Activated CD8-positive, alpha-beta T cell treated with anti-CD3 and anti-CD28 coated beads, Interleukin-2, amount 10 ng/mL, durations not matched to agents 7 days and 5 days (primary cell): ENCODE measurements around the gene ENDOU. TPM values are rescaled to one million over a fixed set of nuclear protein-coding genes. Genes with fewer than 3 reads are reported as not detected.

Source experiments
- ATAC-seq: fragments of 150-1000 bp; cut with Tn5 transposase; one replicate; pipeline ENCODE4 v1.10.0; 2021; ENCODE audit warnings: moderate library complexity
- CTCF ChIA-PET: fragments of 350-600 bp; sonication (Branson Sonifier 250); formaldehyde crosslinking; loops from one replicate; lab custom pipeline; 2021; ENCODE audit warnings: antibody characterized with exemption; lab: Charles Lee
- POLR2A ChIA-PET: fragments of 350-600 bp; sonication (Branson Sonifier 250); formaldehyde crosslinking; loops from one replicate; lab custom pipeline; 2021; ENCODE audit warnings: antibody characterized with exemption; lab: Charles Lee
- DNase-seq: peaks from one replicate; pipeline ENCODE4 v3.0.0-alpha.2; 2020
- H3K27ac Mint-ChIP-seq: one replicate; pipeline ENCODE4 v1.8.0; 2021; ENCODE audit warnings: mild to moderate bottlenecking, mixed read lengths
- H3K27me3 Mint-ChIP-seq: one replicate; pipeline ENCODE4 v1.8.0; 2021; ENCODE audit warnings: low read depth, mixed read lengths
- H3K36me3 Mint-ChIP-seq: one replicate; pipeline ENCODE4 v1.8.0; 2021; ENCODE audit warnings: low read depth, mixed read lengths
- H3K4me1 Mint-ChIP-seq: one replicate; pipeline ENCODE4 v1.8.0; 2021; ENCODE audit warnings: low read depth, mixed read lengths
- H3K4me3 Mint-ChIP-seq: one replicate; pipeline ENCODE4 v1.8.0; 2021; ENCODE audit warnings: mild to moderate bottlenecking, mixed read lengths
- H3K9me3 Mint-ChIP-seq: one replicate; pipeline ENCODE4 v1.8.0; 2022; ENCODE audit warnings: mixed read lengths; ENCODE audit not compliant: insufficient read depth
- total RNA-seq, 2 experiments: library from RNA; stranded (reverse); gene quantifications; one replicate each; pipeline ENCODE4 v1.2.3, GENCODE V29; 2021

Gene ENDOU
- total RNA-seq, 2 experiments from 2014 or later: not detected

- no peak overlapping the region for H3K4me3 Mint-ChIP-seq
- no peak overlapping the region for H3K27ac Mint-ChIP-seq
- CTCF ChIA-PET: interaction anchor here (1.0 to 18.4 kb wide), 16 partner anchors 10 to 736 kb away, joined by 3 to 646 read pairs (median 17); partner anchors contain the start of genes ENDOU, RAPGEF3, RPAP3 and TMEM106C
- H3K4me1 Mint-ChIP-seq: peaks cover 28% of the 10 kb centered on the region
- no peaks in the 10 kb centered on the region for H3K36me3 Mint-ChIP-seq
- POLR2A ChIA-PET: interaction anchor here (0.6 to 1.6 kb wide), 2 partner anchors 13 to 25 kb away, joined by 4 to 8 read pairs; no protein-coding TSS in a partner anchor
- no peaks in the 10 kb centered on the region for H3K9me3 Mint-ChIP-seq
- H3K27me3 Mint-ChIP-seq: peaks cover 7% of the 10 kb centered on the region
- no peak for ATAC-seq
- DNase-seq: no peak
Measured at GRCh38 chr12:47768323-47768811, 43.1 kb upstream of the ENDOU start.

GRCh38 chr12:47767216-47767724, 42.0 kb upstream of the ENDOU start:
- Mint-ChIP-seq H3K27ac (no peak overlapping the region), H3K4me3 (no peak overlapping the region), H3K36me3 (no peaks in the 10 kb centered on the region), H3K9me3 (no peaks in the 10 kb centered on the region), H3K4me1 (peaks cover 28% of the 10 kb centered on the region), H3K27me3 (peaks cover 7% of the 10 kb centered on the region)
- ChIA-PET POLR2A (interaction anchor here (1.2 to 1.8 kb wide), 4 partner anchors 9 to 65 kb away, joined by 3 to 8 read pairs (median 6); partner anchors contain the start of gene RAPGEF3), CTCF (interaction anchor here (0.6 to 18.4 kb wide), 35 partner anchors 11 to 735 kb away, joined by 3 to 646 read pairs (median 5); partner anchors contain the start of genes ENDOU, PFKM, RAPGEF3 and RPAP3)
- peak; percentile 85 for DNase-seq
- peak; percentile 87 for ATAC-seq

- Mint-ChIP-seq H3K27me3 (peaks cover 4% of the 10 kb centered on the region), H3K9me3 (no peaks in the 10 kb centered on the region), H3K36me3 (no peaks in the 10 kb centered on the region), H3K27ac (peak overlapping the region; percentile 58), H3K4me3 (peak overlapping the region; percentile 29), H3K4me1 (peaks cover 29% of the 10 kb centered on the region)
- ATAC-seq (peak; percentile 76), DNase-seq (peak; percentile 45)
- POLR2A ChIA-PET: interaction anchor here (0.9 to 1.8 kb wide), 7 partner anchors 9 to 67 kb away, joined by 3 to 8 read pairs (median 4); partner anchors contain the start of gene RAPGEF3
- CTCF ChIA-PET: interaction anchor here (0.6 to 18.4 kb wide), 36 partner anchors 10 to 734 kb away, joined by 3 to 646 read pairs (median 5); partner anchors contain the start of genes ENDOU, PFKM, RAPGEF3 and RPAP3
Measured at GRCh38 chr12:47766502-47767215, 41.4 kb upstream of the ENDOU start.

- CTCF ChIA-PET: interaction anchor here (0.8 to 11.4 kb wide), 6 partner anchors 9 to 48 kb away, joined by 3 to 271 read pairs (median 4); no protein-coding TSS in a partner anchor
- Mint-ChIP-seq H3K4me1 (peaks cover 38% of the 10 kb centered on the region), H3K27ac (no peak overlapping the region), H3K4me3 (no peak overlapping the region), H3K36me3 (no peaks in the 10 kb centered on the region), H3K9me3 (no peaks in the 10 kb centered on the region), H3K27me3 (no peaks in the 10 kb centered on the region)
- POLR2A ChIA-PET: no interaction called here
- no peak for DNase-seq
- no peak for ATAC-seq
Measured at GRCh38 chr12:47763481-47764346, 38.4 kb upstream of the ENDOU start.

GRCh38 chr12:47762850-47763465, 37.7 kb upstream of the ENDOU start:
- Mint-ChIP-seq H3K27me3 (no peaks in the 10 kb centered on the region), H3K4me3 (no peak overlapping the region), H3K9me3 (no peaks in the 10 kb centered on the region), H3K36me3 (no peaks in the 10 kb centered on the region), H3K4me1 (peaks cover 38% of the 10 kb centered on the region), H3K27ac (no peak overlapping the region)
- DNase-seq (no peak), ATAC-seq (no peak)
- CTCF ChIA-PET: interaction anchor here (0.7 to 11.4 kb wide), 7 partner anchors 8 to 74 kb away, joined by 3 to 271 read pairs (median 4); no protein-coding TSS in a partner anchor
- POLR2A ChIA-PET: no interaction called here

- peak within 1 kb of the TSS; percentile 67 for H3K4me3 Mint-ChIP-seq
- H3K27ac Mint-ChIP-seq: no peak within 1 kb of the TSS
- peaks cover 38% of the 10 kb centered on the region for H3K4me1 Mint-ChIP-seq
- peaks cover 4% of the 10 kb centered on the region for H3K27me3 Mint-ChIP-seq
- DNase-seq (peak; percentile 64), ATAC-seq (peak; percentile 86)
- H3K9me3 Mint-ChIP-seq: no peaks in the 10 kb centered on the region
- POLR2A ChIA-PET: interaction anchor here (1.6 kb wide), 1 partner anchor 8 kb away, joined by 5 read pairs; no protein-coding TSS in a partner anchor
- no peaks in the 10 kb centered on the region for H3K36me3 Mint-ChIP-seq
- CTCF ChIA-PET: interaction anchor here (0.7 to 11.4 kb wide), 7 partner anchors 11 to 727 kb away, joined by 3 to 271 read pairs (median 5); partner anchors contain the start of genes ENDOU and SLC48A1
Measured at GRCh38 chr12:47758834-47759690, 33.8 kb upstream of the ENDOU start, which contains the start of gene RAPGEF3. RAPGEF3 (minus strand) TSS chr12:47758880; CDS start chr12:47758556, 324 bp downstream.

GRCh38 chr12:47758584-47758833, 33.2 kb upstream of the ENDOU start:
- Mint-ChIP-seq H3K4me1 (peaks cover 41% of the 10 kb centered on the region), H3K27ac (no peak overlapping the region), H3K36me3 (no peaks in the 10 kb centered on the region), H3K27me3 (peaks cover 4% of the 10 kb centered on the region), H3K9me3 (no peaks in the 10 kb centered on the region), H3K4me3 (peak overlapping the region; percentile 32)
- no peak for DNase-seq
- ATAC-seq: no peak
- CTCF ChIA-PET: interaction anchor here (0.7 to 11.4 kb wide), 6 partner anchors 12 to 726 kb away, joined by 3 to 271 read pairs (median 15); partner anchors contain the start of genes ENDOU and SLC48A1
- POLR2A ChIA-PET: interaction anchor here (0.5 to 1.6 kb wide), 2 partner anchors 8 to 1548 kb away, joined by 3 to 5 read pairs; no protein-coding TSS in a partner anchor

GRCh38 chr12:47757840-47758583, 32.7 kb upstream of the ENDOU start:
- Mint-ChIP-seq H3K27me3 (peaks cover 4% of the 10 kb centered on the region), H3K4me3 (peak overlapping the region; percentile 32), H3K36me3 (no peaks in the 10 kb centered on the region), H3K27ac (no peak overlapping the region), H3K4me1 (peaks cover 41% of the 10 kb centered on the region), H3K9me3 (no peaks in the 10 kb centered on the region)
- CTCF ChIA-PET: interaction anchor here (0.7 to 11.4 kb wide), 9 partner anchors 12 to 726 kb away, joined by 3 to 271 read pairs (median 4); partner anchors contain the start of genes ENDOU and SLC48A1
- ATAC-seq (no peak), DNase-seq (no peak)
- POLR2A ChIA-PET: interaction anchor here (0.5 to 1.6 kb wide), 3 partner anchors 9 to 1548 kb away, joined by 3 to 5 read pairs (median 3); no protein-coding TSS in a partner anchor

GRCh38 chr12:47757364-47757839, 32.1 kb upstream of the ENDOU start:
- H3K4me1 Mint-ChIP-seq: peaks cover 40% of the 10 kb centered on the region
- H3K27ac Mint-ChIP-seq: no peak overlapping the region
- ATAC-seq (no peak), DNase-seq (no peak)
- ChIA-PET CTCF (interaction anchor here (1.0 to 11.4 kb wide), 6 partner anchors 13 to 81 kb away, joined by 3 to 271 read pairs (median 17); partner anchors contain the start of gene SLC48A1), POLR2A (interaction anchor here (0.7 to 1.6 kb wide), 2 partner anchors 9 to 15 kb away, joined by 3 to 5 read pairs; no protein-coding TSS in a partner anchor)
- H3K36me3 Mint-ChIP-seq: no peaks in the 10 kb centered on the region
- no peak overlapping the region for H3K4me3 Mint-ChIP-seq
- peaks cover 4% of the 10 kb centered on the region for H3K27me3 Mint-ChIP-seq
- H3K9me3 Mint-ChIP-seq: no peaks in the 10 kb centered on the region
